Measurements from ENCODE around the gene PALD1.
A peak's percentile ranks its signal among the peaks of the same experiment; 100 is the strongest.
"Not testable (repeated sequence)": the region's sequence is repeated elsewhere in the genome, so short reads cannot be mapped to it uniquely, and the experiment has no call there.

PALD1 gene

GRCh38 chr10:70482982-70483760, 4.6 kb downstream of the PALD1 start:
- no peak overlapping the region for H3K4me3 ChIP-seq
- peak overlapping the region in 4 of 11 experiments; percentile 7 to 34 (median 20); a peak in 5 of 22 replicates for H3K27ac ChIP-seq
- H3K4me1 ChIP-seq = peaks cover 46 to 66% (median 53%) of the 10 kb centered on the region in 10 experiments
- no peak for TF ChIP-seq Cebpa-rat (IDR thresholded peaks at IDR 0.05)
- H3K4me2 ChIP-seq = peak overlapping the region in 10 of 11 experiments; percentile 93 to 100 (median 99); a peak in 21 of 22 replicates
- H3K36me3 ChIP-seq = peaks cover 0 to 42% (median 31%) of the 10 kb centered on the region in 11 experiments; a peak in 19 of 22 replicates
- peaks cover 0 to 50% (median 40%) of the 10 kb centered on the region in 11 experiments; a peak in 17 of 22 replicates for H4K20me1 ChIP-seq
- H3K9ac ChIP-seq = peak overlapping the region in 7 of 11 experiments; percentile 25 to 92 (median 30); a peak in 13 of 22 replicates
- no peaks in the 10 kb centered on the region for H3K9me3 ChIP-seq (replicated peaks in 1 of 11)
- H3K27me3 ChIP-seq = no peaks in the 10 kb centered on the region

GRCh38 chr10:70483872-70484271, 5.3 kb downstream of the PALD1 start:
- not testable (repeated sequence) for H3K9me3 ChIP-seq (replicated peaks in 1 of 11); H3K27me3 ChIP-seq; H3K4me3 ChIP-seq
- Histone ChIP-seq H3K4me2 (peak overlapping the region in 10 of 11 experiments; percentile 93 to 100 (median 99); a peak in 19 of 22 replicates), H3K9ac (peak overlapping the region in 3 of 11 experiments; percentile 27 to 92 (median 87); a peak in 3 of 22 replicates), H3K4me1 (peaks cover 44 to 71% (median 58%) of the 10 kb centered on the region in 10 experiments), H4K20me1 (peaks cover 0 to 57% (median 43%) of the 10 kb centered on the region in 11 experiments; a peak in 17 of 22 replicates), H3K27ac (peak overlapping the region in 3 of 11 experiments; percentile 7 to 34 (median 27); a peak in 2 of 22 replicates), H3K36me3 (peaks cover 0 to 42% (median 33%) of the 10 kb centered on the region in 11 experiments; a peak in 19 of 22 replicates)

DNA sequence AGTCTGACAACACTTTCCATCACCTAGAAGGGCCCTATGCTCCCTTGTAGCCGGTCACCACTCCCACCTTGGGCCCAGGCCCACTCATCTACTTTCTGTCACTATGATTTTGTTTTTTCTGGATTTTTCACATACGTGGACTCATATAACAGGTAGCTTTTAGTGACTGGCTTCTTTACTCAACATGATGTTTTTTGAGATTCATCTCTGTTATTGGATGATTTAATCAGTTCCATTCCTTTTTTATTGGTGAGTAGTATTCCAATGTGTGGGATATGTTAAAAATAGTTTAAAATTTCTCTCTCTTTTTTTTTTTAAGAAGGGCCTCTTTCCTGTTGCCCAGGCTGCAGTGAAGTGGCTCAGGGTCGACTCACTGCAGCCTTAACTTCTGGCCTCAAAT, 9.3 kb downstream of the PALD1 start:
- Histone ChIP-seq H3K4me3 (no peak overlapping the region), H3K9ac (no peak overlapping the region), H3K36me3 (peaks cover 0 to 37% (median 33%) of the 10 kb centered on the region in 11 experiments; a peak in 19 of 22 replicates), H3K9me3 (replicated peaks in 1 of 11) (no peaks in the 10 kb centered on the region), H3K27me3 (no peaks in the 10 kb centered on the region), H3K4me2 (no peak overlapping the region), H3K27ac (no peak overlapping the region), H4K20me1 (peaks cover 0 to 40% (median 12%) of the 10 kb centered on the region in 11 experiments; a peak in 17 of 22 replicates), H3K4me1 (peaks cover 34 to 71% (median 59%) of the 10 kb centered on the region in 10 experiments)
- TF ChIP-seq Cebpa-rat (IDR thresholded peaks at IDR 0.05) = no peak

DNA sequence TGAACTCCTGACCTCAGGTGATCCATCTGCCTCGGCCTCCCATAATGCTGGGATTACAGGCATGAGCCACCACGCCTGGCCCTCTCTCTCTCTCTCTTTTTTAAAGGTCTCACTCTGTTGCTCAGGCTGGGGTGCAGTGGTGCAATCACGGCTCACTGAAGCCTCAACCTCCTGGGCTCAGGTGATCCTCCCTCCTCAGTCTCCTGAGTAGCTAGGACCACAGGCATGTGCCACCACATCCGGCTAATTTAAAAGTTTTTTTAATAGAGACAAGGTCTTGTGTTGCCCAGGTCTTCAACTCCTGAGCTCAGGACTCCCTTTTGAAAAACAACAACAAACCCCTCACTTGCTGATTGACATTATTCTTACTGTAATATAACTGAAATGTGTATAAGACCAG, 11.6 kb downstream of the PALD1 start:
- H4K20me1 ChIP-seq = peaks cover 0 to 35% (median 2%) of the 10 kb centered on the region in 11 experiments; a peak in 8 of 22 replicates
- H3K4me3 ChIP-seq = no peak overlapping the region
- peak overlapping the region in 4 of 11 experiments; percentile 17 to 50 (median 42); a peak in 1 of 22 replicates for H3K9ac ChIP-seq
- H3K27me3 ChIP-seq = no peaks in the 10 kb centered on the region
- peak overlapping the region; percentile 56 to 99 (median 95) for H3K4me2 ChIP-seq
- peak overlapping the region in 8 of 11 experiments; percentile 40 to 87 (median 60); a peak in 16 of 22 replicates for H3K27ac ChIP-seq
- no peaks in the 10 kb centered on the region for H3K9me3 ChIP-seq (replicated peaks in 1 of 11)
- H3K36me3 ChIP-seq = peaks cover 0 to 32% (median 28%) of the 10 kb centered on the region in 11 experiments; a peak in 19 of 22 replicates
- peaks cover 48 to 82% (median 69%) of the 10 kb centered on the region in 10 experiments for H3K4me1 ChIP-seq
- TF ChIP-seq Cebpa-rat (IDR thresholded peaks at IDR 0.05) = no peak

DNA sequence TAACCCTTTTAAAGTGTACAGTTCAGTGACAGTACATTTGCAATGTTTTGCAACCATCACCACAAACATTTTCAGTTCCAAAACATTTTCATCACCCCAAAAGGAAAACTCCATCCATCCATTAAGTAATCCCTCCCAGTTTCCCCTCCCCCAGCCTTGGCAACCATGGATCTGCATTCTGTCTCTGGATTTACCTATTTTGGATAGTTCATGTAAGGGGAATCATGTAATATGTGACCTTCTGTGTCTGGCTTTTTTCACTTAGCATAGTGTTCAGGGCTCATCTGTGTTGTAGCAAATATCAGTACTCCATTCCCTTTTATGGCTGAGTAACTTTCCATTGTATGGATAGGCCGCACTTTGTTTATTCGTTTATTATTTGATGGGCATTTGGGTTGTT, 13.0 kb downstream of the PALD1 start:
- TF ChIP-seq Cebpa-rat (IDR thresholded peaks at IDR 0.05) = no peak
- no peaks in the 10 kb centered on the region for H3K9me3 ChIP-seq (replicated peaks in 1 of 11)
- peak overlapping the region; percentile 63 to 99 (median 95); a peak in 20 of 22 replicates for H3K4me2 ChIP-seq
- peak overlapping the region in 1 of 11 experiments; percentile 17; a peak in 1 of 22 replicates for H3K9ac ChIP-seq
- no peaks in the 10 kb centered on the region for H3K27me3 ChIP-seq
- peaks cover 0 to 35% (median 2%) of the 10 kb centered on the region in 11 experiments; a peak in 7 of 22 replicates for H4K20me1 ChIP-seq
- H3K27ac ChIP-seq = peak overlapping the region in 6 of 11 experiments; percentile 40 to 87 (median 74); a peak in 8 of 22 replicates
- peaks cover 0 to 18% (median 13%) of the 10 kb centered on the region in 11 experiments; a peak in 19 of 22 replicates for H3K36me3 ChIP-seq
- H3K4me1 ChIP-seq = peaks cover 53 to 89% (median 84%) of the 10 kb centered on the region in 10 experiments
- H3K4me3 ChIP-seq = no peak overlapping the region

DNA sequence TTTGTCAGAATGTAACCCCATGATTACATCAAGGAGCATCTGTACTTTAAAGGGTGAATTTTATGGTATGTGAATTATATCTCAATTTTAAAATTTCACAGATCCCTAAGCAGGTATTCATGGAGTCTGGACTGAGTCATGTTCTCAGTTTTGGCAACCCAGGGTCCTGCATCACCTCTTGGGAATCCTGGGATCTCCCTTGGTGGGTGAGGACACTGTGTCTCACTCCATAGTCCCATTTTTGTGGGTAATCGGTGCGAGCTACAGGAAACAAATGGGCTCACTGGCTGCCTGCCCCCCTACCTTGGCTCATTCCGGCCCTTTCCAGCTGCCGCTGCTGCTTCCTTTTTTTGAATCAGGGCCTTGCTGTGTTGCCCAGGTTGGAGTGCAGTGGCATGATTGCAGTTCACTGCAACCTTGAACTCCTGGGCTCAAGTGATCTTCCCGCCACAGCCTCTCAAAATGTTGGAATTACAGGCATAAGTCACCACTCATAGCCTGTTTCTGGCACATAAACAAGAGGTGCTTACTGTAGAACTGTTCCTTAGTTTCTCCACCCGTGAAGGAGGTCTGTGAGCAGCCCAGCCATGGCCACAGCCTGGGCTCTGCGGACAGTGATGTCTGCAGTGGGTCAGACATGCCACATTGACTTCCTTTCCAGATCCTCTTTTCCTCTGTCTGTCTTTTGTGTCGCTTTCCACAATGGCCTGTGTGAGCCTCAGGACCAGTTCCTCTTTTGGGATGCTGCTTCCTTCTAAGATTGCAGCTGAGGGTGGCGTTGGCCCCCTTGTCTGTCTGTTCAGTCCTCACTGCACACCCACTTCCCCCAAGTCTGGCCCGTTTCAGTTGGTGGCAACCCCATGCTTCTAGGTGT, 14.5 kb downstream of the PALD1 start:
- peaks cover 0 to 43% (median 2%) of the 10 kb centered on the region in 11 experiments; a peak in 7 of 22 replicates for H4K20me1 ChIP-seq
- H3K36me3 ChIP-seq = peaks cover 0 to 4% (median 2%) of the 10 kb centered on the region in 11 experiments; a peak in 6 of 22 replicates
- H3K4me1 ChIP-seq = peaks cover 60 to 100% (median 98%) of the 10 kb centered on the region in 10 experiments
- no peak for TF ChIP-seq Cebpa-rat (IDR thresholded peaks at IDR 0.05)
- H3K9me3 ChIP-seq (replicated peaks in 1 of 11) = no peaks in the 10 kb centered on the region
- peak overlapping the region in 9 of 11 experiments; percentile 59 to 78 (median 71); a peak in 18 of 22 replicates for H3K9ac ChIP-seq
- peak overlapping the region in 8 of 10 experiments; percentile 28 to 64 (median 52); a peak in 15 of 20 replicates for H3K4me3 ChIP-seq
- peak overlapping the region; percentile 82 to 99 (median 95) for H3K4me2 ChIP-seq
- peak overlapping the region in 10 of 11 experiments; percentile 51 to 90 (median 84); a peak in 20 of 22 replicates for H3K27ac ChIP-seq
- no peaks in the 10 kb centered on the region for H3K27me3 ChIP-seq

DNA sequence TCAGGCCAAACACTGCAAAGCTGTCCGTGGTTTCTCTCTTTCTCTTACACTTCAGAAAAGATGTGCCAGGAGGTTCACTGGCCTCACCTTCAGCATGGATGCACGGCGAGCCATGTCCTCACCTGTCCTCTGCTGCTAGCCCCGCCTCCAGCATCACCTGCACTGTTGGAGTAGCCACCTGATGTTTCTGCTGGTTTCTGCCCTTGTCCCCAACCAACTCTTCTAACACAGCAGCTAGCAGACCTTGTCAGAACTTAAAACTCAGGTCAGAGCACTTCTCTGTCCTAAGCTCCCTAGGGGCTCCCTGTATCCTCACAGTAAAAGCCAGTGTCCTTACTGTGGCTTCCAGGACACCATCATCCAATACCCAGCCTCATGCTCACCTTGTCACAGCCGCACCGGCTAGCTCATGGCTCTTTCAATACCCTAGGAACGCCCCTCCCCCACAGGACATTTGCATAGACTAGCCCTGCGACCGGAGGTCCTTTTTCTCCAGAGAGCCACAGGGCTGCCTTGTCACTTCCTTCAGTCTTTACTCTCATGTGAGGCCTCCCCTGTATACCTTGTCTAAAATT, 15.2 kb downstream of the PALD1 start:
- H3K4me3 ChIP-seq = peak overlapping the region in 8 of 10 experiments; percentile 28 to 64 (median 52); a peak in 16 of 20 replicates
- peak overlapping the region in 10 of 11 experiments; percentile 29 to 90 (median 84); a peak in 20 of 22 replicates for H3K27ac ChIP-seq
- peaks cover 0 to 36% (median 2%) of the 10 kb centered on the region in 11 experiments; a peak in 7 of 22 replicates for H4K20me1 ChIP-seq
- TF ChIP-seq Cebpa-rat (IDR thresholded peaks at IDR 0.05) = no peak
- peak overlapping the region; percentile 82 to 99 (median 95) for H3K4me2 ChIP-seq
- peaks cover 63 to 100% (median 100%) of the 10 kb centered on the region in 10 experiments for H3K4me1 ChIP-seq
- H3K27me3 ChIP-seq = no peaks in the 10 kb centered on the region
- no peaks in the 10 kb centered on the region for H3K36me3 ChIP-seq
- no peaks in the 10 kb centered on the region for H3K9me3 ChIP-seq (replicated peaks in 1 of 11)
- peak overlapping the region in 10 of 11 experiments; percentile 11 to 78 (median 70); a peak in 18 of 22 replicates for H3K9ac ChIP-seq
